Stimulated activated CD8-positive, alpha-beta memory T cell treated with anti-CD3 and anti-CD28 coated beads, Interleukin-12 subunit alpha, Interleukin-12 subunit beta, amount 100 ng/mL, for 4 hours (primary cell): ENCODE data around the gene C19orf12.
"Not testable (repeated sequence)": the region's sequence is repeated elsewhere in the genome, so short reads cannot be mapped to it uniquely, and the experiment has no call there.

ENCODE experiments used
- DNase-seq: peaks from one replicate; pipeline ENCODE4 v3.0.0-alpha.2; 2020; ENCODE audit warnings: low read depth

Gene C19orf12

GRCh38 chr19:29731331-29731850 lies 16.3 kb upstream of the C19orf12 start:
- no peak for DNase-seq

GRCh38 chr19:29727906-29728305 lies 12.8 kb upstream of the C19orf12 start:
- no peak for DNase-seq

GRCh38 chr19:29724746-29725145 lies 9.7 kb upstream of the C19orf12 start:
- no peak for DNase-seq

GRCh38 chr19:29724102-29724641 lies 9.1 kb upstream of the C19orf12 start:
- DNase-seq: no peak

GRCh38 chr19:29717051-29717450 lies 2.0 kb upstream of the C19orf12 start:
- DNase-seq: no peak

- DNase-seq: no peak
Measured at GRCh38 chr19:29715701-29716581, 880 bp upstream of the C19orf12 start.

GRCh38 chr19:29714371-29714952 lies 599 bp downstream of the C19orf12 start:
- no peak for DNase-seq

GRCh38 chr19:29712744-29713516 lies 2.1 kb downstream of the C19orf12 start:
- DNase-seq: no peak

GRCh38 chr19:29711584-29712132 lies 3.4 kb downstream of the C19orf12 start:
- no peak for DNase-seq

- not testable (repeated sequence) for DNase-seq
Measured at GRCh38 chr19:29709440-29709798, 5.6 kb downstream of the C19orf12 start.

- no peak for DNase-seq
Measured at GRCh38 chr19:29708554-29709439, 6.3 kb downstream of the C19orf12 start.

- no peak for DNase-seq
Measured at GRCh38 chr19:29706635-29707034, 8.4 kb downstream of the C19orf12 start.

GRCh38 chr19:29705706-29706105 lies 9.4 kb downstream of the C19orf12 start:
- DNase-seq: no peak

- no peak for DNase-seq
Measured at GRCh38 chr19:29704562-29705558, 10.2 kb downstream of the C19orf12 start.

GRCh38 chr19:29702963-29703320 lies 12.1 kb downstream of the C19orf12 start:
- DNase-seq: no peak

- no peak for DNase-seq
Measured at GRCh38 chr19:29702161-29702962, 12.7 kb downstream of the C19orf12 start.

GRCh38 chr19:29700498-29700897 lies 14.6 kb downstream of the C19orf12 start:
- no peak for DNase-seq

- DNase-seq: no peak
Measured at GRCh38 chr19:29699861-29700260, 15.2 kb downstream of the C19orf12 start.
